NOMO-1 (cell line): ENCODE results near the gene PATJ.

ENCODE experiments used
- DNase-seq, 2 experiments: peaks; one replicate each; lab custom pipeline; 2025; ENCODE audit not compliant: unreplicated experiment in 2 of 2; lab: John Stamatoyannopoulos, UW

The PATJ gene

GRCh38 chr1:61978796-61979195 is 236.5 kb downstream of the PATJ start:
- no peak for DNase-seq

DNA sequence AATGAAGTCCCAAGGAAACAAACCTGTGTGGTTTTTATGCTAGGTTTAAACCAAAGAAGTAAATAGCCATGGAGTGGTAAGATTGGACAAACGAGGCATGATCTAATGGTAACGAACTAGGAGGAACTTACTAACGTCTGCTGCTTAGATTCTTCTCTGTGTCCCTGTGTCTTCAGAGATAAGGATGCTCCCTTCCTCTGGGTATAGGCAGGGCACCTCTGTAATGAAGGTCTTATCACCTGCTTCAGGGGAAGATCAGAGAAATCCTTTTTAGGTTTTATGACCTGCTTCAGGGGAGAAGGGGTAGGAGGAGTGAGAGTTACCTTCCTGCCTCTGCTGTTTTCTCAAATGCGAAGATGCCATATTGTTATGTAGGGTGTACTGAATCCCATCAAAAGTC is 237.4 kb downstream of the PATJ start:
- DNase-seq: no peak

- DNase-seq: no peak
These were observed 238.3 kb downstream of the PATJ start for GRCh38 chr1:61980561-61980960.

DNA sequence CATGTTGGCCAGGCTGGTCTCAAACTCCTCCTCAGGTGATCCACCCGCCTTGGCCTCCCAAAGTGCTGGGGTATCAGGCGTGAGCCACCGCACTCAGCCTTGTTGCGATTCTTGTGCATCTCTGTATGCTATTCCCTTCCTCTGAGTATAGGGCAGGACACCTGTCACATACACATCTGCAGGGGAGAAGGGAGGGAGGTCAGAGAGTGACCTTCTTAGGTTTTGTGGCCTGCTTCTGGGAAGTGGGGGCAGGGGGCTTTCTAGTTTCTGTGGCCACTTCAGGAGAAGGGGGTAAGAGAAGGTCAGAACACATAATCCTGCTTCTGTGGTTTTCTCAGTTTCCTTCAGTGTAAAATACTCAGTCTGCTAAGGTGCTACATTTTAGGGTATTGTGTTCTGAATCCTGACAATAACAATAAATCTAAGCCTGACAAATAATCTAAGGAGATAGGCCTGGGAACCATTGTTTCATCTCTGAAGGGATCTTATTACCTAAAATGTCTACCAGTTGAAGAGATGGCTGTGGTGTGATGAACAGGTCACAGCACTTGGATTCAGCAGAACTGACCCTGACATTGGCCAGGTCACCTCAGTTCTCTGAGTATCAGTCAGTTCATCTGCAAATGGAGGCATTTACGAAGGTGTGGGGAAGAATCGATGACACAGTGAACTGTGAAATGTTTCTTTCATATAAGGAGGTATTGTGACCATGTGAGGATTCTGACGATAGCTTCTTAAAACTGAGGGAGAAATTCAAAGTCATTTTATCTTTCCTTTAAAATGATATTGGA is 239.8 kb downstream of the PATJ start:
- DNase-seq: no peak

- no peak for DNase-seq
These were observed 241.0 kb downstream of the PATJ start for GRCh38 chr1:61983236-61983635.

DNA sequence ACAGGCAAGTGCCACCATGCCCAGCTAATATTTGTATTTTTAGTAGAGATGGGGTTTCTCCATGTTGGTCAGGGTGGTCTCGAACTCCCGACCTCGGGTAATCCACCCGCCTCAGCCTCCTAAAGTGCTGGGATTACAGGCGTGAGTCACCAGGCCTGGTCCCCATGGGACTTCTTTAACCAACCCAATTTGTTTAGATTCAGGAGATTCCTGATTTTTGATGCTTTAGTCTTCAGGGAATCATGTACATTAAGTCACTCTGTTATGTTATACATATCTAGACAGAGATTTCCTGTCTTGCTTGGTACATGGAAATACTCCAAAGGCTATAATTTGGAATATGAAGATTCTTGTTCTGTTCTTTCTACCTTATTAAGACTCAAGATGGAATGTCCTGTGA is 250.0 kb downstream of the PATJ start:
- DNase-seq: no peak

DNA sequence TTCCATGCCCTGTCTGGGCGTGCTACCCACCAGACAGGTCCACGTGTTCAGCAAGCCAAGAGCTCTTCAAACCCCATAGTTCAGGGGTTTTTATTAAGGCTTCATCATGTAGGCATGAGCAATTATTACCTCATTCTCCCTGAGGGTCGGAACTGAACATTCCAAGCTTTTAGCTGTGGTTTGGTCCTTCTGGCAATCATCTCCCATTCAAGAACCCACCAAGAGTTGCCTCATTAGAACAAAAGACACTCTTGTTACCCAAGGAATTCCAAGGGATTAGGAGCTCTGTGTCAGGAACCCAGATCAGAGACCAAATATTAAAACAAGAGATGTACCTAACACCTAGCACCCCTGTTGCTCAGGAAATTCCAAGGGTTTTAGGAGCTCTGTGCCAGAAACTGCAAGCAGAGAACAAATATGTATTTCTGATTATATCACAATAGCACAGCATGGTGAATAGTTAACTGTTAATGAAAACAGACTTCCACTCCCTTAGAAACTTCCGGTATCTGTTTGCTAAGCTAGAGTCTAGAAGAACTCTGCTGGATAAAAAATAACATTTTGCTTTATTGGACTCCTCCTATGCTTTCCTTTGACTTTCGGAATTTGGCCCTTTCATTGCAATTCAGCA is 251.2 kb downstream of the PATJ start:
- DNase-seq: no peak

GRCh38 chr1:61995641-61996040 is 253.4 kb downstream of the PATJ start:
- no peak for DNase-seq

DNA sequence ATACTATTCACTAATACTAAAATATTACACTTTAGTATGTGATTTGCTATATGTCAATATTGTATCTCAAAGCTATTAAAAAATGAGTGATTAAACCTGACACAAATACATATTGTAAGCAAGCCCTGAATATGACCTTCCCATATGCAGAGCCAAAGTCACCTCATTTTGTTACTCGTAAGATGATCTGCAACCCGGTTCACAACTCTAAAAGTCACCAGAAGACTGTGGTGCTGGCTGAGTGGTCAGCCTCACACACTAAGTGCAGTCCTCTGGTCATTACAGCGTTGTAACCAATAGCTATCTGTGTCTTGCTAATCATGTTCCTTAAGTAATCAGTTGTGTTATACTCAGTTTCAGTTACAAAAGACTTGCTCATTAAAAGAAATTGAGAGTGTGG is 254.8 kb downstream of the PATJ start:
- no peak for DNase-seq

DNA sequence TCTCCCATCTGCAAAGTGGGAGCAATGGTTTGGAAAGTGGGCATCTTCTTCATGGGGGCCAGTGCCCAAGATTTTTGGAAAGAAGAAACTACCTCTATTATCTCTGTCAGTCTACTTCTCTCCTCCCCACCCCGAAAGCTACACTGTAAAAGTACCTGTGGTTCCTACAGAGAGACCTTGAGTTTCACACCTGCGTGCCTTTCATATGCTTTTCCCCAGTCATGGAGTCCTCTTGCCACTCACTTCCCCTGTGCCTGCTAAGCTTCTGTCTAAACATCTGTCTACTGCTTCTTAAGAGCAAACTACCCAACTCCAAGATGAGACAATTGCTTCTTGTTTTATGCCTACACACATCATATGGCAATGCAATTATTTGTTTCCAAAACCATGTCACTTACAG is 261.5 kb downstream of the PATJ start:
- DNase-seq: no peak

DNA sequence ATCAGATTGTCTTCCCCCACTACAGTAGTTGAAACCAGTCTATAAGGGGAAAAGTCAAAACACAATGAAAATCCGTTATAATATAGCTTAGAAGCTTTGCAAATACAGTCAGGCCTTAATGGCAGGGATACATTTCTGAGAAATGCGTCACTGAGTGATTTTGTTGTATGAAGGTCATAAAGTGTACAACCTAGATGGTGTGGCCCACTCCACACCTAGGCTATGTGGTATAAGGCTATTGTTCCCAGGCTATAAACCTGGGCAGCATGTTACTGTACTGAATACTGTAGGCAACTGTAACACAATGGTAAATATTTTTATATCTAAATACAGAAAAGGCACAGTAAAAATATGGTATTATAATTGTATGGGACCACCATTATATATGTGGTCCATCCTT is 264.4 kb downstream of the PATJ start:
- DNase-seq: no peak

DNA sequence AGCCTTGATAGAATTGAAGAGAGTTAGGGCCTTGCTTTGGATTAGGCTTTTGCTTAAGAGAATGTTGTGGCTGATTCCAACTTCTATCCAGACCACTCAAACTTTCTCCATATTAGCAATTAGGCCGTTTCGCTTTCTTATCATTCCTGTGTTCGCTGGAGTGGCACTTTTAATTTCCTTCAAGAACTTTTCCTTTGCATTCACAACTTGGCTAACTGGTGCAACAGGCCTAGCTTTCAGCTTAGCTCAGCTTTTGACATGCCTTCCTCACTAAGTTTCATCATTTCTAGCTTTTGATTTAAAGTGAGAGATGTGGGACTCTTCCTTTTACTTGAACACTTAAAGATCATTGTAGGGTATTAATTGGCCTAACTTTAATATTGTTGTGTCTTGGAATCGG is 268.7 kb downstream of the PATJ start:
- no peak for DNase-seq

DNA sequence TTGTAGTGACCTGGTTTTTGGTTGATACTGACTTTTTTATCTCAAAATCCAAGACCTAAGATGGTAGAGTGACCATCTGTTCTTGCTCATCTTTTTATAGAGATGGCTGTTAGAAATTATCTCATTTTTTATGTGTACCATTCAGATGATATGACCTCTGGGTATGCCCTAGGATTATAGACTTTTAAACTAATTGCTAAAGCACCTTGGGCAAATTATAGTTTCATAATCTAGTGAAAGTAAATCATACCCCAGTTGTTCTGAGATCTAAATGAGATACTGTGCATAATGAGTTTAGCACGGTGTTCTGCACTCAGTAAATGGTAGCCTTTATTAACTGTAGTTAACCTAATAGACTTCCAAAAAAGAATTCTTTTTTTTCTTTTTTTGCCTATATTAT is 269.8 kb downstream of the PATJ start:
- no peak for DNase-seq

GRCh38 chr1:62012836-62013235 is 270.6 kb downstream of the PATJ start:
- DNase-seq: no peak

- DNase-seq: no peak
These were observed 271.0 kb downstream of the PATJ start for GRCh38 chr1:62013264-62013663.

- no peak for DNase-seq
These were observed 280.2 kb downstream of the PATJ start for GRCh38 chr1:62022382-62022983.

- DNase-seq: no peak
These were observed 282.4 kb downstream of the PATJ start for GRCh38 chr1:62024690-62025089.

GRCh38 chr1:62025154-62025553 is 282.9 kb downstream of the PATJ start:
- no peak for DNase-seq

GRCh38 chr1:62025892-62026291 is 283.6 kb downstream of the PATJ start:
- DNase-seq: no peak

GRCh38 chr1:62029704-62030103 is 287.4 kb downstream of the PATJ start:
- DNase-seq: no peak

DNA sequence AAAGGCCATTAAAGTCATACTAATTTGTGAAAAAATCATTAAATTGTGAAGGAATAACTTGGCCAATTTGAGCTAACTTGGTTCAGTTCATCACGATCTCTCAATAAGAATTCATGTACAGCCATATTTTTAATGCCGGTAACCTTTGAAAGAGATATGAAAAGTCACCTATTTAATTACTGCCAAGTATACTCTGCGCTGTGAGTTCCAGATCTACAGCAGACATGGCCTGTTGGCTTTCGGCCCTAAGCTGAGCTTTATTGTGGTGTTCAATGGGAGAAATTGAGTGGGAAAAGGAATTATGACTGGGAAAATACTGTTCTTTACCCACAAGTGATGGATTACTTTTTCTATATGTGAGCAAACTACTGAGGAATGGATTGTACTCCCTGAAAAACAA is 292.5 kb downstream of the PATJ start:
- no peak for DNase-seq

DNA sequence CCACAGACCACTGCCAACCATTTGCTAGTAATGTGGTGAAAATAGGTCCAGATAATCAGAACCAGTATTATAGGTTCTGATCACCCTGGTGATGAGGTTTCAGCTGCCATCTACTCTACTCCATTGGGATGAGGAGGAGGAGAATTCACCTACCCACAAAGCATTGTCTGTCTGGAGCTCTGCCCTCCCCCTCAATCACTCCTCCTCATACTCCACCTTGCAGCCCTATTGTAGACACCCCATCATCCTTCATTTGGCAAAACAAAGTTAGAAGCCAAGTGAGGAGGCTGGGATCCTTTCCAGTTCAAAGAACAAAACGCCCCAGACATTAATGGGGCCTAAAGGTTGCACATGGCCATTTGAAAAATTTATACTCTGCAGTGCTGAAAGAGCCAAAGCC is 295.0 kb downstream of the PATJ start:
- no peak for DNase-seq
